Lung microvascular endothelial cell (primary cell): ENCODE data around the gene CDK15. TPM values are rescaled to one million over a fixed set of nuclear protein-coding genes. Genes with fewer than 3 reads are reported as not detected.
"Not testable (repeated sequence)": the region's sequence is repeated elsewhere in the genome, so short reads cannot be mapped to it uniquely, and the experiment has no call there.

Source experiments
- DNase-seq, 2 donors: peaks; one replicate each; pipeline versions ENCODE4 v3.0.0 to v3.0.0-alpha.2; 2010; ENCODE audit warnings: low read depth in 2 of 2
- total RNA-seq: library from RNA; depleted of rRNA; stranded (reverse); fragments of >200 nt; gene quantifications from 2 replicates; pipeline ENCODE4 v1.2.1, GENCODE V29; 2014

The CDK15 gene
- total RNA-seq, 1 donor from 2014 or later = not detected

DNA sequence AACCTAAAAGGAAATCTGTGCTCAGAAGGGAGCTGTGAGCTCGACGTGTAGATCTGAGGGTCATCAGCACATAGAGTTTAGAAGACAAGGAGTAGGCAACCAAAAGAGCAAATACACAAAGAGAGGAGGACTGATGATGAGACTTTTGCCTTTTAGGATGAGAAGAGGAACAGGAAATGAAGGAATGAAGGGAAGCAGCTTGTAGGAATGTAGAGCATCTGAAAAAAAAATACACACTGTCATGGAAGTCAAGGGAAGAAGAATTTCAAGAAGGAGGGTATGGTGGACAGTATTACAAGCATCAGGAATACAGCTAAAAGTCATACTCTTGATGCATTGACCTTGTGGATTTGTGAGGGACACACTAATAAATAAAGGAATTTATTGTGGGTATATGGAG is 21.9 kb downstream of the CDK15 start:
- DNase-seq = no peak

DNA sequence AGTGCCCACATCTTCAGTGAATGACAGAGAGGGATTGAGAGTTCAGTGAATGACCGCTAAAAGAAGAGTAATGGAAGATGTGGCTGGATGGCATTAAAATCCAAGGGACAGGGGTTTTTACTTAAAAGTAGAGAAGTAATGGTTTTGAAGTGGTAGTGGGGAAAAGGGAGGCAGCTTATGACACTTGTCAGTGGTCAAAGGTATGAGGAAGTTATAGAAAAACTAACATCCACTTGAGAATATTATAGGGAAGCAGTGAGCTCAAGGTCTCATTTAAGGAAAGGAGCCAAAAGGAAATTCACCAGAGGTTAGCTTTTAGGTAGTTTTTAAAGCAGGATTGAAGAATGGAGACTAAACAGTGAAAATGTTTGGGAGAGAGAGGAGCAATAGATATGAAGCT is 24.3 kb downstream of the CDK15 start:
- DNase-seq = no peak

GRCh38 chr2:201831469-201831868 is 25.1 kb downstream of the CDK15 start:
- DNase-seq = no peak

GRCh38 chr2:201833781-201834180 is 27.4 kb downstream of the CDK15 start:
- no peak for DNase-seq

DNA sequence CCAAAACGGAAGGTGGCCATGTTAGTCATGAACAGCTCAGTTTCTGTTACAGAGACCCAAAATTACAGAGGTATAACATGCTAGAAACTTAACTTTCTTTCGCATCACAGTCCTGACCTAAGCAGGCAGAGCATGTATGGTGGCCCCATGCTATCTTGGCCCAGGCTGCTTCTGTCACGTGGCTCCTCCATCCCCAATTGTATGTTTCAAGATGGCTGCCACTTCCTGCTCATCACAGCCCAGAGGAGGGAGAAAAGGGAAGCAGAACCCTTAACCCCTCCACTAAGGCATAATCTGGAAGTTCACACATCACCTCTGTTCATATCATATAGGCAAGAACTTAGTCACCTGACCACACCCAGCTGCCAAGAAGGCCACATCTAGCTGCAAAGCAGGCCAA is 28.7 kb downstream of the CDK15 start:
- DNase-seq = no peak

DNA sequence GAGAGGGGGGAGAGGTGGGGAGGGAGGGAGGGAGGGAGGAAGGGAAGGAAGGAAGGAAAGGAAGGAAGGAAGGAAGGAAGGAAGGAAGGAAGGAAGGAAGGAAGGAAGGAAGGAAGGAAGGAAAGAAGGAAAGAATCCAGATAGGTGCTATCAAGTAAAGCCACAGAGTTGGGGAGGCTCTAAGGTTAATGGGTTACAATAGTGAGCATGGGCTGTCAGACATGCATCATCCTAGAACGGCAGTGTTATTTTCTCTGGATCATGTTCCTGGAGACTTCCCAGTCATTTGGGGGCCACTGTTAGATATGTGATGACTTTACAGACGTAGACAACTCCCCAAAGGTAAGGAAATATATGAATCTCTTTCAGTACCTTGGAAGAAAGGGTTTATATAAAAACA is 31.1 kb downstream of the CDK15 start:
- no peak for DNase-seq

DNA sequence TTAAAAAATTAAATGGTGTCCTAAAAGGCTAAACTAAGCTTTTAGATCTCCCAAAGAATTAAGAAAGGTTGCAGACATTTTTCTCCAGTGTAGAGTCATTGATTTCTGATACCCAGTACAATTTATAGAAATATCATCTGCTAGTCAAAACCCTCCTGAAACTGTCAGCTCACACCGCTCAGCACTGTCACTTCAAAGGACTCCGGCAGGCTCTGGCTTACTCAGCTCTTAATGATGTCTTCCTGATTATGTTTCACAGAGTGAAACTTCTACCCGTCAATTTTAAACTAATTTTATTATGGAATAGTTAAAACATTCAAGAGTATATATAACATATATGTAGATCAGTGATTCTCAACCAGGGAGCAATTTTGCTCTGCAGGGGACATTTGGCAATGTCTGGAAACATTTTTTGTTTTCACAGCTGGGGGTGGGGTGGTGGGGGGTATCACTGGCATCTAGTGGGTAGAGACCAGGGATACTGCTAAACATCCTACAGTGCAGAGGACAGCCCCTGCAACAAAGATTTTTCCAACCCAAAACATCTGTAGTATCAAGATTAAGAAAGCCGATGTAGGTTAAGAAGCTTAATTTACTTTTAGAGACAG is 31.6 kb downstream of the CDK15 start:
- DNase-seq = no peak

DNA sequence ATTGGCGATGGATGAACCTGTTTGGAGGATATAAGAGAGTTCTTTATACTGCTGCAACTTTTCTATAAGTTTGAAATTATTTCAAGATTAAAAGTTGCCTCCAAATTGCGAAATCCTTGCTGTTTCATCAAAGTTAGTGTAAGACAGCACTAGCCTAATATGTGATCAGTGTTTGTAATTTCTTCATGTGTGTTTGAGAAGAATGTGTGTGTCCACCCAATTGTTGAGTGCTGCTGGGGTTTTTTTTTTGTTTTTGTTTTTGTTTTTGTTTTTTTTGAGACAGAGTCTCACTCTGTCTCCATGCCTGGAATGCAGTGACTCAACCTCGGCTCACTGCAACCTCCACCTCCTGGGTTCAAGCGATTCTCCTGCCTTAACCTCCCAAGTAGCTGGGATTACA is 33.4 kb downstream of the CDK15 start:
- DNase-seq = no peak

DNA sequence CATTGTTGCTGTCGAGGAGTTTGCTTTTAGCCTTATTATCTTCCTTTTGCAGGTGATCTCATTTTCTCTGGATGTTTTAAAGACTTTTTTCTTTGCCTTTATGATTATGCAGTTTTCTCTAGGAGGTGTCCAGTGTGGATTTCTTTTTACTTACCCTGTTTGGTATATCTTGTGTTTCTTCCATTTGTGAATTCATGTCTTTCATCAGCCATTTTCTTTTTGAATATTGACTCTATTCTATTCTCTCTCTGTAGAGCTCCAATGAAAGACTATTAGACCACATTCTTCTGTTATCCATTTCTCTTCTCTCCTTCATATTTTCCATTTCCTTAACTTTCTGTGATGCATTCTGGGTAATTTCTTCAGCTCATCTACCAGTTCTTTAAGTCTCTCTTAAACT is 34.4 kb downstream of the CDK15 start:
- no peak for DNase-seq

DNA sequence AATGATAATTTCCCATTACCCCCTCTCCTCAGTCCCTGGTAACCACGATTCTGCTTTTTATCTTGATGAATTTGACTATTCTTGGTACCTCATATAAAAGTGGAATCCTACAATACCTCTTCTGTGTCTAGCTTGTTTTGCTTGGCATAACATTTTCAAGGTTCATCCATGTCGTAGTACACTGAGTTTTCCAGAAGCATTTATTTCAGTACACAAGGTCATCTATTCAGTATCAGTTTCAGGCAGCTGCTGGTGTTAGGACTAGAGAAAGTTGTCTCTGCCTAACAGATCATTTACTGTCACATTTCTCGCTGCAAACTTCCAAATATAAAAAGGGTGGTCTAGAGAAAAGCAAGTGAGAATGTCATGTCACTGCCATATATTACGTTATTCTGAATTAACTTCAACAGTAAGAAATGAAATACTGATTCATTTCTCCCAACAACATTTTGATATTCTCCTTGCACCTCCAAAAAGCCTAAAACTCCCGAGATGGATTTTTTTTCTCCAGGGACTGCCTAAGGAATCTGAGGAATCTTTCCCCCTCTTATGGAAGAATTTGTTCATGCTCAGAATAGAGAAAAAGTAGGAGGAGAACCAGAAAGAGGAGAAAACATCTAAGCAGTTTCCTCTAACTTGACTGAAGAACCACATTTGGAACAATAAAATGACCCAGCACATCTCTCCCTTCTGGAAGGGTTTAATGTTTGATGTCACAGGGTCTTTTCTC is 36.0 kb downstream of the CDK15 start:
- no peak for DNase-seq

- DNase-seq = not testable (repeated sequence)
These were observed 38.6 kb downstream of the CDK15 start for GRCh38 chr2:201844922-201845321.

DNA sequence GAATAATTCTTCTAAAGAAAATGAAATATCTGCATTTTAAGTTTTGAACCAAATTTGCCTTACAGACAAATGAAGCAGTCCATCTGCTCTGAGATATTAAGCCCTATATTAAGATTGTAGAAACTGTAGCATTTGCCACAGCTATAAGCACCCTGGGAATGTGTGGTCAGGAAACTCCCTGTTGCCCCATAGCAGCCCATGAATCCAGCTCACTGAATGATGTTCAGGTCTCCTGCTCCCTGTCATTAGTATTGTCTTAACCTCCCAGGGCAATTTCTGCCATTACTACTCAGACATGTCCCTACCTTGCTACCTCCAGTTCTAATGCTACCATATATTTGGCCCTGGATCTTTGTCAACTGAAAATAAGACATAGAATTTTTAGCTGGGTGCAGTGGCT is 41.1 kb downstream of the CDK15 start:
- no peak for DNase-seq

DNA sequence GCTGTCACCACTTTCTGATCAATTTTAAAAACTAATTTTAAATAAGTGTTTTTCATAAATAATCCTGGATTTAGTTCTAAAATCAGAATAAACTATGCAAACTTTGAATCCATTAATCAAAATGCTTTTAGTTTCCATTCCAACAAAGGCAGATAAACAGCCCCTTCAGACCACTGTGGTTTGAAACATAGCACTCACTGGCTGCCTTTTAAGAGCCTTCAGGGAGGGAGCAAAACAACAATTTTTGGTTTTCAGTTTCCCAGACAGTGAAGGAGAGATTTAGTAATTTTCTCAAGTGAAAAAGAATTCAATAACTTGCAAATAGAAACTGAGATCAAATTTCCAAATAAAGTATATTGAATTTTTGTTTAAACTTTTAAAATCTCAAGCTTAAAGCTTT is 46.1 kb downstream of the CDK15 start:
- DNase-seq = no peak

- no peak for DNase-seq
These were observed 46.6 kb downstream of the CDK15 start for GRCh38 chr2:201852878-201853415.

DNA sequence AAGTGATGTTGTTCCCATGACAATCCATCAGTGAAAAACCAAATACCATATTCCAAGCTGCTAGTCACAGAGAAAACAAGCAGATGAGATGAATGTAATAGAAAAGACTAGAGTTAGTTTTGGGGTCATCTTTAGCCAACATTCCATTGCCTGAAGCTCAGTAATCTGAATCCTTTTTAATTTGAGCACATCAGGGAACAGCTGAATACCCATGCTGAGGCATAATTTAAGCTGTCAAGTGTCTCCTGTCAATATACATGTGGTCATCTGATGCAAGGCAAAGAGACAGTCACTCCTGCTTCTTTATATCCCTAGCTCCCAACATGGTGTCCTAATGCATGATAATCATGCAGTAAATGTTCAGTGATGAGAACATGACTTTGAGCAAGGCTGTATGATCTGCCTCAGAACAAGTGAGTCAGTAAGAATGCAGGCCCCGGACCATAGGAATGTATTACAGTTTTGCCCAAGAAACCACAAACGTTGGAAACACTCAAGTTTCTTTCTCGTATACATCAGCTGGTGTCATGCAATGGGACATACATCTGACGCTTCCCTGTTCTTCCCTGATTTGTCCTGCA is 48.0 kb downstream of the CDK15 start:
- peak in 1 of 2 donors; percentile 22 for DNase-seq

GRCh38 chr2:201854841-201855240 is 48.5 kb downstream of the CDK15 start:
- DNase-seq = no peak

- DNase-seq = no peak
These were observed 49.0 kb downstream of the CDK15 start for GRCh38 chr2:201855356-201855755.

DNA sequence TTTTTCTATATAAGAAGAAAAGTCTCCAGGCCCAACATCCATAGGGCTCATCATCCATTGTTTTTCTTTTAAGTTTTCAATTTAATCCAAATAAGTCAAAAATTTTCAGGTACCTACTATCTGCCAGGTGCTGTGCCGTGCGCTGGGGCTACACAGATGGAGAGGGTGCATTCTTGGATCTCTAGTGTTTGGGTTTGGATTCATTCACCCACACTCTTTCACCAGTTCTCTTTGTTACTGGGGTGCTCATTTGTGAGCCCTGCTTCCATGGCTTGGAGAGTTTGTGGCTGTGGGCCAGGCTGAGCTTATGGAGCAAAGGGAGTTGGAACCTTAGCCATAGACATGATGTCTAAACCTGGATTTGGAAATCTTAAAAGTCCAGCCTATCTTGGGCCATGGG is 51.0 kb downstream of the CDK15 start:
- no peak for DNase-seq

GRCh38 chr2:201858281-201859184 is 52.2 kb downstream of the CDK15 start:
- peak in 1 of 2 donors; percentile 46 for DNase-seq

DNA sequence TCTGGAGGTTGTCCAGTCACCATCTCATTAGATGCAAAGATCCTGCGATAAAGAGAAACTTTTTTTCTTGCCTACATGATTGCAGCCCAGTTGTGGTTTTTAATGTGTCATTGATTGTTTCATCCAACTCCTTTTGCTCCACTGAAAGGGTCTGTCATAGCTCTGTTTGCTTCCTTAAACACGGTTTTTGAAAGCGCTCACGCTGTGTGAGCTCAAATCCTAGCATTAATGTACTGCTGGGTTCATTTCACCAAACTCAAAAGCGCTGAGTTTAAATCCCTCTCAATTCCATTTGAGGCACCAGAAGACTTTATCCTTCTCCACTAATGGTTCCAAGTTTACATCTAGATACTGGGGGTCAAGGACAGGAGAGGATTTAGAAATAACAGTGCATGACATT is 53.6 kb downstream of the CDK15 start:
- DNase-seq = no peak

DNA sequence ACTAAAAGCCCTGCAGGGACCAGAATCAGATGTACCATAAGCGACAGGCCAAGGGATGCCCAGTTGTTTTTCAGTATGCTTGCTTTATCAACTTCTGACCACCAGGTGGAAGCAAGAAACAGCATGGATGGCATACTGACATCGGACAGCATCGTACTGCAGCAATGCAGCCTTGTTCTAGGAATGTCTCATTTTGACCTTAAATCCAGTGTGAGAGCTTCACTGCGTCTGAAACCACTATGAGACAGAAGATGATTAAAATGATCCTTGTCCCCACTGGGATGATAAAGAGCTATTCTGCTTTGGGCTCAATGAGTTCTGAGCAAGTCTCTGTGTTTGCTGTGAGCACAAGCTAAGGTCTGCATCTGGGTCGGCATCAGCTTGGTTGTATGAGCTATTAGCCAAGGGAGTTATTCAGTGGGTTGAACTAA is 54.3 kb downstream of the CDK15 start:
- DNase-seq = peak; percentile 74 to 78

GRCh38 chr2:201862843-201863242 is 56.5 kb downstream of the CDK15 start:
- DNase-seq = no peak
